HG03108 (cell line): ENCODE results near the gene DLX1.
"Not testable (repeated sequence)": the region's sequence is repeated elsewhere in the genome, so short reads cannot be mapped to it uniquely, and the experiment has no call there.

Experiments used
- ATAC-seq: cut with Tn5 transposase; IDR thresholded peaks from one replicate; pipeline ENCODE4 v1.9.1; 2021; ENCODE audit warnings: moderate library complexity; ENCODE audit not compliant: unreplicated experiment

The DLX1 gene

DNA sequence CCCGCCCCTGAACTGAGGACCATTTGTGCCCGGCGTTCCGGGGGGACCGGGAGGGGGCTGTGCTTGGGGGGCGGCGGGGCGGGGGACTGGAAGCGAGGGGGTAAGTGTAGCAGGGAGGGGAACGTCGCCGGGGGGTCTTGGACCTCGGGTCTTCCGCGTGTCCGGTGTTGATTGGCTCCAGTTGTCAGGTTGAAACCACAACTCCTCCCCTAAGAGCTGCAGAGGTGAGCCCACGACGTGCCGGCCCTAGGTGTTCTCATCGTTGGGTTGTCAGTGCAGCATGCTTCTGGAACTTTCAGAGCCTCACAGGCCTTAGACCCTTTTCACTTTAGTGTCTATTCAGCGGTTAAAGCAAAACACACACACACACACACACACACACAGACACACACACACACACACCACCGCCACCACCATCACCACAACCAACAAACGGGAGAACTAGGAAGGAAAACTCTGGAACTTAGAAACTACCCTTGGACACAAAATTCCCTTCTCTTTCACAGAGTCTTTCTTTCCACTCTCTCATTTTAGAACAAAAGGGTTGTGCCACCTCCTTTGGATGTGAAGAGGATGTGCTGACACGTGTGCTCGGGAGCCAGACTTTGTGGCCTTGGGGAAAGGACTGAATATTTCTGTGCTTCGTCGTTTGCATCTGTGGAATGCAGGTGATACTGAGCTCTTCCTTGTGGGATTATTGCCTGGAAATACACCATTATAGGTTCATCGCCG lies 24.1 kb downstream of the DLX1 start:
- no peak for ATAC-seq

DNA sequence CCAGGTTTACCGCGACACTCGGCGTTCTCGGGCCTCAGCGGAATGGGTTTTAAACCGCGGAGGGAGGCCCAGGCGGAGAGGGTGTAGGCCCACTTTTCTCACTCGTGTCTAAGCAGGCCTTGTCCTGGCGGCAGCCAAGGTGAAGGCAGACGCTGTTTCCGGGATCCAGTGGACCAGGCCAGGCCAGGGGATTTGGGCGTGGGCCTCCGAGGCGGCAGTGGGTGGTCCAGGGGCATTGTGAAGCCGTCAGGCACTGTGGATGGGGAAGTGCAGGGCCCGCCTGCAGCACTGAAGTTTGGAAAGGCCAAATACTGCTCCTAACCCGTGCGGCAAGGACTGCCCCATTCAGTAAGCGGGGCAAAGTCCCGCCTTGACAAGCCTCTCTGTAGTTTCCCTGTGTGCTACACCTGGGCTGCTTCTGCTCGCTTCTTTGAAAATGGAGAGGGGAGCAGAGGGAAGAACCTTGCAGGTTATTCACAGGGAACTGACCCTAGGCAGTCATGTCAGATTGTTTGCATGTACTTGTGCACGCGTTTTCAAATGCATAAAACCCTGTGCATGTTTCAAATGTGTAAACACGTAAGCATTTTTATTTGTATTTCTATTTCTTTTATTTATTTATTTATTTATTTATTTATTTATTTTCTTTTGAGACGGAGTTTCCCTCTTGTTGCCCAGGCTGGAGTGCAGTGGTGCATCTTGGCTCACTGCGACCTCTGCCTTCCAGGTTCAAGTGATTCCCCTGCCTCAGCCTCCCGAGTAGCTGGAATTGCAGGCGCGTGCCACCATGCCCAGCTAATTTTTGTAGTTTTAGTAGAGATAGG lies 24.9 kb downstream of the DLX1 start:
- no peak for ATAC-seq

DNA sequence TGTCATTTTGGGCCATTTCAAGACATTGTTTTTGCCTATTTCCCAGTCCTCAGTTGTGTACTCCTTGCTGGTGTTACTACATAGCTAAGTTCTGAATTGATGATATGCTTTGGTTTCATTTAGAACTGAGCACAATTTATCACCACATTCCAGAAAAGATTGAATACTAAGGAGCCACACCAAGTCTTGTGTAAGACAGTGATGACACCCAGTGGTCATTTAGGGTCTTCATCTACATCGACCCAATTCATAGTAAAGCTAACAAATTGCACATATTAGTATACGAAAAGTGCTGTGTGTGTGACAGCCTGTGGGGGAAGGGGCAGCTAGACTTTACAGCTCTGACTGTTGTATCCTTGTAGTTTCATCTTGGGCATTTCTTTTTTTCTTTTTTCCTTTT lies 28.3 kb downstream of the DLX1 start:
- no peak for ATAC-seq

DNA sequence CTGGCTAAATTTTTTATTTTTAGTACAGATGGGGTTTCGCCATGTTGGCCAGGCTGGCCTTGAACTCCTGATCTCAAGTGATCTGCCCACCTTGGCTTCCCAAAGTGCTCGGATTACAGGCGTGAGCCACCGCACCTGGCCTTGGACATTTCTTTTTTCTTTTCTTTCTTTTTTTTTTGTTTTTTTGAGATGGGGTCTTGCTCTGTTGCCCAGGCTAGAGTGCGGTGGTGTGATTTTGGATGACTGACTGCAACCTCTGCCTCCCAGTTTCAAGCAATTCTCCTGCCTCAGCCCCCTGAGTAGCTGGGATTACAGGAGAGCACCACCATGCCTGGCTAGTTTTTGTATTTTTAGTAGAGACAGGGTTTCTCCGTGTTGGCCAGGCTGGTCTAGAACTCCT lies 28.9 kb downstream of the DLX1 start:
- not testable (repeated sequence) for ATAC-seq

DNA sequence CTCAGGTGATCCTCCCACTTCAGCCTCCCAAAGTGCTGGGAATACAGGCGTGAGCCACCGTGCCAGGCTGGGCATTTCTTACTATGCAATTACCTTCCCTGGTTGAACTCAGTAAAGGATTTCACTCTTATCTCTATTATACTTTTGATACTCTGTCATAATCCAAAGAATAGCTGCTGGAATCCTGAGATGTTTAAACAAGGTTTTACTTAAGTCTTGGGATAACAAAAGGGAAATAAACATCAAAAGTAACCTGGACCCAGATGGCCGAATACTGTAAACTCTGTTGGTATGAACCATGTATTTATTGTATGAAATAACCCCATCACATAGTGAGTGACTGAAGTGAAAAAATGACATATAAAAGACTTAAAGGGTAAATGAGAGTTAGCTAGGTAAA lies 29.3 kb downstream of the DLX1 start:
- no peak for ATAC-seq

DNA sequence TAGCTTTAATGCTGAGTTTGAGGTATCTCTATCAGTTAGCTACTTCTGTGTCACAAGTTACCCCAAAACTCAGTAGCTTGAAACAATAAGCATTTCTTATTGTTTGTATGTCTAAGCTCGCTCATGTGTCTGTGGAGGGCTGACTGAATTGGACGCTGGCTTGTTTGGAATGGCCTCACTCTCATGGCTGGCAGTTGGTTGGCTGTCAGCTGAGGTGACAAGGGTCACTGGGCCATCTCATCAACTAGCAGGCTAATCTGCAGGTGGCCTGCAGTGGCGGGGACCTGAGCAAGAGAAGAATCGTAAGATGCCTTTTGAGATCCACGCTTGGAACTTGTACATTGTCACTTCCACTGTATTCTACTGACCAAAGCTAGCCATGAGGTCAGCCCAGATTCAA lies 30.8 kb downstream of the DLX1 start:
- ATAC-seq: no peak

DNA sequence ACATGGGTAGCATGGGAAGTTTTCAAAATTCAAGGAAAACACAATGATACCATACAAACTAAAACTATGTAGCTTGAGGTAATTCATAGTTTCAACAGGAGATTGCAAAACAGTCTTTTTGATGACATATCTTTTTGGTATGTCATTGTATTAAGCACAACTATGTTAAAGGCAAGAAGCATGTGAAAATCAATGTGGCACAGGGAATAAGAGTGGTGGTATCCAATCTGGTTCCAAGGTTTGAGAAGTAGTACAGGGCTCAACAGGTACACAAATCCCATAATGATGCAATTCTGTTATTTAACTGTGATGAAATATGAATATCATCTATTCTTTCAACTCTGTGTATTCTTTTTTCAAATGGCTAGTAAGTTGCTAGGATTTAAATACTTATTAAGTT lies 33.8 kb downstream of the DLX1 start:
- no peak for ATAC-seq

DNA sequence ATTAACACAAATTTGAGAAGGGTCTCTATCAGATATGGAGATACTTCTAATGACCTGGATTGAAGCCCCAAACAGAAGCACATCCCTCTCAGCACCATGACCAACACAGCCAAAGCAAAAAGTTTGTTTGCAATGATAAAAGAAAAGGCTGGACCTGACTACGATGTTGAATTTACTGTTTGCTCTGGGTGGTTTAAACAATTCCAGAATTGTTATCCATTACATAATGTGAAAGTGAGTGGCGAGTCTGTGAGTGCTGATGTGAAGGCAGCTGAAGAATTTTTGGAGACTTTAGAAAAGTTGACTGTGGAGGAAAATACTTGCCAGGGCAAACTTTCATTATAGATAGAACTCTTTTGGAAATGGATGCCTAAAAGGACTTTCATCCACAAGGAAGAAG lies 34.8 kb downstream of the DLX1 start:
- ATAC-seq: no peak

DNA sequence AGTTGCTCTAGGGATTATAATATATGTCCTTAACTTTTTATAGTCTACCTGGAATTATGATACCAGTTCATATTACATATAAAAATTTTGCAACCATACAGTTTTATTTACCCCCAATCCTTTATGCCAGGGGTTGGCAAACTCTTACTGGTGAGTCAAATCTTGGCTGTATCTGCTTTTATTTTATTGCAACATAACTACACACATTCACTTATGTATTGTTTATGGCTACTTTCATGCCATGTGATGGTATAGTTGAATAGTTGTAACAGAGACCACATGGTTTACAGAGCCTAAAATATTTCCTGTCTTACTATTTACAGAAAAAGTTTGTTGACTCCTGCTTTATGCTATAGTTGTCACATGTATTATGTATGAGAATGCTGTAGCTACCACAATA lies 43.2 kb downstream of the DLX1 start:
- no peak for ATAC-seq

DNA sequence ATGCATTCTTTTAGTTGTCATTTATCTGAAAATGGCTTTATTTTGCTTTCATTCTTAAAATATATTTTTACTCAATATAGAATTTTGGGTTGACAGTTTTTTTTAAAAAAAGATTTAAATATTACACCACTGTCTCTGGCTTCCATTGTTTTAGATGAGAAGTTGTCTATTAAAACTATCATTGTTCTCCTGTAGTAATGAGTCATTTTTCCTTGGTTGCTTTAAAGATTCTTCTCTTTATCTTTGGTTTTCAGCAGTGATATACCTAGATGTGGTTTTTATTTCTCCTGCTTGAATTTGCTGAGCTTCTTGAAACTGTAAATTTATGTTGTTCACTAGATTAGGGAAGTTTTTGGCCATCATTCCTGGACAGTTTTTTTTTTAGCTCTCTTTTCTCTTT lies 44.1 kb downstream of the DLX1 start:
- ATAC-seq: no peak

DNA sequence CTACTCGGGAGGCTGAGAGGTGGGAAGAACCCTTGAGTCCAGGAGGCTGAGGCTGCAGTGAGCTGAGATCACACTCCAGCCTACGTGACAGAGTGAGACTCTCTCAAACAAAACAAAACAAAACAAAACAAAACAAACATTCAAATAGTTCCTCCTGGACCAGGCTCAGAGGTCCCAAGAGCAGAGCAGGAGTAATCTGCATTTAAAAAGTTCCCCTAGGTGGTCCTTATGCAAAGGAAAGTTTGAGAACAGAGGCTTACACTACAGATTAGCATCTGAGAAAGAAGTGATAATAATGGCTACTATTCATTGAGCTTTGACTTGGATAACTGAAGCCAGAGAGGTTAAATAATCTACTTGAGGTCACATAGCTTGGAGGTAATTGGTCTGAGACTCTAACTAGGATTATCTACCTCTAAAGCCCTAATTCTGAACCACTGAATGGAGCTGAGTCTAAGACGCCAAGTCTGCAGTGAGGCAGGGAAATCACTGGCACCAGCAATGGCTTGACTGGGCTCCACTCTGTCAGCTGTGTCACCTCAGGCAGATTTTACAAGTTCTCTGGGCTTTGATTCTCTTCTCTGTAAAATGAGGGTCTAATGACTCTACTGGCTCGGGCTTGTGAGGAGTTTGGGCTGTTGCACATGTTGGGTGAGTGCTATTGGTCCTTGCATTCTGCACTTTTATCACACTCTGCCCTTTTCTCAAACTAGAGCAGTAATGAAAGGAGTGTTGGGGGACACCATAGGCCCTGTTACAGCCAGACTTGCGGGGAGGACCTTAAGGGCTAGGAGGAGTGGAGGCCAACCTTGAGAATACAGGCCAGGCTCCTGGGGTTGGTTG lies 46.6 kb downstream of the DLX1 start:
- no peak for ATAC-seq

DNA sequence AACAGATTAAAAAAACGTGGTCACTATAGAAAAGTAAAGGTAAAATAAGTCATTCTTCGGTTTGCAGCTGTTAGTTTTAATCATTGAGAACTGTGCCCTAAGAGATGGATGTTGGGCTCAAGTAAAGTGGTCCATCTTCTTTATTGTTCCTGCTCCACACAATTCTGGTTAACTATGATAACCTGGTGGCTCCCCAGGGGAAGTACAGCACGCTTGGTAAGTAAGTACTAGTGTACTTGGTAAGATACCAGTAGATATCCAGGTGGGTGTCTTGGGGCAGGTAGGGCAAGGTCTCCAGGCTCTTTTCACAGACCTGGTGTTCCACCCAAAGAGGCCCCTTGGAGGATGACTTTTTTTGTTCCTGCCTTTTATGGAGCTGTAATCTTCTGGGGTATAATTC lies 49.0 kb downstream of the DLX1 start:
- ATAC-seq: no peak

DNA sequence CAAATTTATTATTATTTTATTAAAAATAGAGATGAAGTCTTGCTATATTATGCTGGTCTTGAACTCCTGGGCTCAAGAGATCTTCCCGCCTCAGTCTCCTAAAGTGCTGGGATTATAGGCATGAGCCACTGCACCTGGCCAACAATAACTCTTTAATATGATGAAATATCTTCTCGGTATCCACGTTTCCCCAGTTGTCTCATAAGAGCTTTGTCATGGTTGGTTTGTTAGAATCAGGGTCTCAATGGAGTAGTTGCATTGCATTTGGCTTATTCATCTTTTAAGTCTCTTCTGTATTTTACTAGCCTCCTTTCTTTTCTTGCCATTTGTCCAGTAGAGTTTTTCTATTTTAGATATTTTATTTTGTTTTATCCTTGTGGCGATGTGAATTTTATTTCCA lies 50.1 kb downstream of the DLX1 start:
- no peak for ATAC-seq

DNA sequence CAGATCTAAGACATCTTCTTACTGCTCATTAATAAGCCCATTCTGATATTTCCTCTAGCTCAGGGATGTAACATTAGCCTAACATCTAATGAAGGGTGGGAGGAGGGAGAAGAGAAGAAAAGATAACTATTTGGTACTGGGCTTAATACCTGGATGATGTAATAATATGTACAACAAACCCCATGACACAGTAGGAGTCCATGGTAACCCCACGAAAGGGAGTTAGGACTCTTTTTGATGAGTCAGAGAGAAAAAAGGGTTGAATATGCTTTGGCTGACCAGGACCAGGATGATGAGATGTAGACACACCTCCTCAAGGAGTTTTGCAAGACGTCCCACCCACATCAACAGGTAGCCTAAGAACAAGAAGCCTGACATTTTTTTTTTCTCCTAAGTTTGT lies 51.8 kb downstream of the DLX1 start:
- no peak for ATAC-seq

DNA sequence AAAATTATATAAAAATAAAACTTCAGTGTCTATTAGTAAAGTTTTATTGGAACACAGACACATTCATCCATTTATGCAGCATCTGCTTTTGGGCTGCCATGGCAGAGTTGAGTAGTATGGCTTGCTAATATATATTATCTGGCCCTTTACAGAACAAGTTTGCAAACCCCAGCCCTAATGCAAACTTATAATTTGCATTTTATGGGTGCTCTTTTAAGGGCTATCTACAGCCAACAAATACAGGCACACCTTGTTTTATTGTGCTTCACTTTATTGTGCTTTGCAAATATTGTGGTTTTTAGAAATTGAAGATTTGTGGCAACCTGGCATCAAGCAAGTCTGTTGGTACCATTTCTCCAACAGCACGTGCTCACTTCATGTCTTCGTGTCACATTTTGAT lies 52.6 kb downstream of the DLX1 start:
- no peak for ATAC-seq

DNA sequence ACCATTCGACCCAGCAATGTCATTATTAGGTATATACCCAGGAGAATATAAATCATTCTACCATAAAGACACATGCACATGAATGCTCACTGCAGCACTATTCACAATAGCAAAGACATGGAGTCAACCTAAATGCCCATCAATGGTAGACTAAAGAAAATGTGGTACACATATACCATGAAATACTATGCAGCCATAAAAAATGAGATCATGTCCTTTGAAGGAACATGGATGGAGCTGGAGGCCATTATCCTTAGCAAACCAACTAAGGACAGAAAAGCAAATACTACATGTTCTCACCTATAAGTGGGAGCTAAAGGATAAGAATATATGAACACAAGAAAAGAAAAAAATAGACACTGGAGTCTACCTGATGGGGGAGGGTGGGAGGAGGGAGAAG lies 53.4 kb downstream of the DLX1 start:
- ATAC-seq: not testable (repeated sequence)
